GM10847 (cell line): ENCODE measurements around the gene KCNQ1.

Experiments
- POLR2A ChIP-seq: IDR thresholded peaks from 2 replicates; pipeline ENCODE4 v1.6.1; 2011; ENCODE audit not compliant: insufficient read length; ENCODE audit errors: extremely low read depth

KCNQ1 gene

GRCh38 chr11:2788168-2789071 lies 343.6 kb downstream of the KCNQ1 start:
- no peak for TF ChIP-seq POLR2A

- TF ChIP-seq POLR2A = no peak
Measured at GRCh38 chr11:2789331-2789730, 344.5 kb downstream of the KCNQ1 start.

- no peak for TF ChIP-seq POLR2A
Measured at GRCh38 chr11:2789791-2790567, 345.2 kb downstream of the KCNQ1 start.

- TF ChIP-seq POLR2A = no peak
Measured at GRCh38 chr11:2790568-2790921, 345.7 kb downstream of the KCNQ1 start.

- TF ChIP-seq POLR2A = no peak
Measured at GRCh38 chr11:2791139-2791520, 346.3 kb downstream of the KCNQ1 start.

GRCh38 chr11:2791521-2792380 lies 346.9 kb downstream of the KCNQ1 start:
- no peak for TF ChIP-seq POLR2A

GRCh38 chr11:2792381-2793250 lies 347.8 kb downstream of the KCNQ1 start:
- TF ChIP-seq POLR2A = no peak

- no peak for TF ChIP-seq POLR2A
Measured at GRCh38 chr11:2793701-2794045, 348.9 kb downstream of the KCNQ1 start.

GRCh38 chr11:2794046-2794967 lies 349.5 kb downstream of the KCNQ1 start:
- TF ChIP-seq POLR2A = no peak

- TF ChIP-seq POLR2A = no peak
Measured at GRCh38 chr11:2794968-2795322, 350.1 kb downstream of the KCNQ1 start.

GRCh38 chr11:2795491-2795991 lies 350.7 kb downstream of the KCNQ1 start:
- TF ChIP-seq POLR2A = no peak

- no peak for TF ChIP-seq POLR2A
Measured at GRCh38 chr11:2796091-2796490, 351.3 kb downstream of the KCNQ1 start.

- no peak for TF ChIP-seq POLR2A
Measured at GRCh38 chr11:2796508-2797113, 351.8 kb downstream of the KCNQ1 start.
